EH (cell line): ENCODE measurements around the gene TBX20.
"Not testable (repeated sequence)": the region's sequence is repeated elsewhere in the genome, so short reads cannot be mapped to it uniquely, and the experiment has no call there.

ENCODE experiments used
- DNase-seq: peaks from one replicate; pipeline ENCODE4 v3.0.0-alpha.2; 2015; ENCODE audit warnings: low read depth

Gene TBX20

GRCh38 chr7:35220176-35220575, 33.7 kb downstream of the TBX20 start:
- not testable (repeated sequence) for DNase-seq

- DNase-seq, result not testable (repeated sequence)
Measured at GRCh38 chr7:35216033-35216432, 37.9 kb downstream of the TBX20 start.

GRCh38 chr7:35215063-35215462, 38.8 kb downstream of the TBX20 start:
- not testable (repeated sequence) for DNase-seq

GRCh38 chr7:35206924-35207323, 47.0 kb downstream of the TBX20 start:
- DNase-seq, result not testable (repeated sequence)

- not testable (repeated sequence) for DNase-seq
Measured at GRCh38 chr7:35204850-35205249, 49.0 kb downstream of the TBX20 start.

GRCh38 chr7:35204031-35204430, 49.9 kb downstream of the TBX20 start:
- peak; percentile 10 for DNase-seq

- DNase-seq, result not testable (repeated sequence)
Measured at GRCh38 chr7:35202353-35202752, 51.5 kb downstream of the TBX20 start.

GRCh38 chr7:35200170-35200569, 53.7 kb downstream of the TBX20 start:
- not testable (repeated sequence) for DNase-seq

GRCh38 chr7:35198370-35199140, 55.3 kb downstream of the TBX20 start:
- peak; percentile 76 for DNase-seq

GRCh38 chr7:35191571-35191970, 62.3 kb downstream of the TBX20 start:
- DNase-seq, result not testable (repeated sequence)

- not testable (repeated sequence) for DNase-seq
Measured at GRCh38 chr7:35190146-35190773, 63.6 kb downstream of the TBX20 start.

GRCh38 chr7:35186751-35187150, 67.1 kb downstream of the TBX20 start:
- DNase-seq, result peak; percentile 50

- DNase-seq, result peak; percentile 72
Measured at GRCh38 chr7:35185908-35186731, 67.8 kb downstream of the TBX20 start.

GRCh38 chr7:35185578-35185907, 68.4 kb downstream of the TBX20 start:
- not testable (repeated sequence) for DNase-seq

GRCh38 chr7:35184961-35185360, 68.9 kb downstream of the TBX20 start:
- DNase-seq, result not testable (repeated sequence)

GRCh38 chr7:35183873-35184503, 69.9 kb downstream of the TBX20 start:
- not testable (repeated sequence) for DNase-seq

- not testable (repeated sequence) for DNase-seq
Measured at GRCh38 chr7:35180665-35181064, 73.2 kb downstream of the TBX20 start.

GRCh38 chr7:35173176-35173575, 80.7 kb downstream of the TBX20 start:
- DNase-seq, result not testable (repeated sequence)

GRCh38 chr7:35172131-35172530, 81.8 kb downstream of the TBX20 start:
- not testable (repeated sequence) for DNase-seq

GRCh38 chr7:35167658-35168057, 86.2 kb downstream of the TBX20 start:
- peak; percentile 19 for DNase-seq

GRCh38 chr7:35167158-35167557, 86.7 kb downstream of the TBX20 start:
- DNase-seq, result not testable (repeated sequence)
